ENCODE results near the gene FCHSD2. TPM values are rescaled to one million over a fixed set of nuclear protein-coding genes. Genes with fewer than 3 reads are reported as not detected.

The FCHSD2 gene
- polyA plus RNA-seq (2013, experiment 1 of 2; ENCODE audit: insufficient read length): 18.4 TPM
- polyA plus RNA-seq (2013, experiment 2 of 2; ENCODE audit: insufficient read length): 35.6 TPM

GRCh38 chr11:73142128-73142377, at the start of gene FCHSD2:
Gene FCHSD2 (minus strand): TSS chr11:73142318. CDS start chr11:73141877, 441 bp downstream.
- DNase-seq: no peak

DNA sequence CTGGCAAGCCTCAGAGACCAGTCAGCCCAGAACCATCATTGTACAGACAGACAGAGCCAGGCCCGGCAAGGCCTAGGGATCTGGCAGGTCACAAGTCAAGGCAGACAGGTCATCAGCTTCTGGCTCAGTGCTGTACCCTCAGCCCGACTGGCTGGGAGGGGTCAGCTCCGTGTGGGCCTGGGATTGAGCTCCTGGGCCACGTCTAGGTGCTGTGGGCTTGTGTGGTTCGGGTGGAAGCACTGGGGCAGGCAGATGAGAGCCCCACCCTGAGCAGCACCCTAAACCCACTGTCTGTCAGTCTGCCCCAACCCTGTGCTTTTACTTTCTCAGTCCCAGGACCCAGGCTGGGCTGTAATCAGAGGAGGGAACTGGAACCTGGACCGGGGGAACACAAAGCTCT, 49.0 kb upstream of the FCHSD2 start:
- no peak for DNase-seq

DNA sequence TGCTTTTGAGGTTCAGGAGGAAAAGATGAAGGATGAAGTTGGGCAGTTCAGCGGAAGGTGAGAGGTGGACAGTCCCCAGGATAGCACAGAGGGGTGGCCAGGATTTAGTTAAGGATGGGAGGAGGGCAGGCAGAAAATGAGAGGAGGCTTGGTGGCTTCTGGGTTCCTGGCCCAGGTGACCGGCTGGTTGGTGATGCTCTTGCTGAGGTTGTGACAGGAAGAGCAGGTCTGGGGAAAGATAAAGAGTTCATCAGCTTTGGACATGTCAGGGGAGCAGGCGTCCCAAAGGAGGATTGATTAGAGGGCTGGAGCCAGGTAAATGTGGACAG, 48.4 kb upstream of the FCHSD2 start:
- no peak for DNase-seq

DNA sequence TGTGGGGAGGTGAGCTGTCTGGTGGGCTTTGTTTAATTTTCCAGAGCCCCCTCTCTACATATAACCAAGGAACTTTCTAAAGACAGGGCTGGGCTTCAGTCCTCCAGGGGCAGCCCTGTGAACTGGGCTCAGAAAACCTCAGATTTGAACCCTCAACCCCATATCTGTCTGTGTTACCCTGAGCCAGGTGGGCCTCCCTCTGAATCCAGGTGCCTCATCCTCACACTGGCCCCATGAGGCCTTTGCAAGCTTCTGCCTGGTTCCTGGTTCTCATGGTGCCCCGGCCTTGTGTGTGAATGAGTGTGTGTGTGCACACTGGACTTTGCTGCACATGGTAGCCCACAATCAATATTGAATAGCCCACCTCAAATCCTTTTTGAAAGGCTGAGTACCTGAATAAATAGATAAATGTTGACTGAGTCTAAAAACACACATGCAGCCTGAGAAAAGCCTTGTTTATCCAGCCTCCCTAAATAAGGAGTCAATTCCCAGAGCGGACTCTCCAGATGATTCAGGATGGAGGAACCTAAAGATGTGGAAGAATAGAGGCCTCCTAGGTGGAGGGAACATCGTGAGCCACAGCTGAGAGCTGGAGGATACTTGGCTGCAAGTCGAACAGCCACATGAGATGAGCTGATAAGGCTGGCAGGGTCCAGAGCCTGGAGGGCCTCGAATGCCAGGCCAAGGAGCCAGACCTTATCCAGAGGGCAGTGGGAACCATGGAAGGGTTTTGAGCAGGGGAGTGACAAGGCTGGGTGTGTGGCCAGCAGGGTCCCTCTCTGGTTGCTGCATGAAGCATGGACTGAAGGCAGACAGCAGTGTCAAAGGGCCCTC, 47.8 kb upstream of the FCHSD2 start:
- no peak for DNase-seq

- DNase-seq: no peak
Measured at GRCh38 chr11:73189315-73189714, 47.2 kb upstream of the FCHSD2 start.

GRCh38 chr11:73188301-73188700, 46.2 kb upstream of the FCHSD2 start:
- no peak for DNase-seq

DNA sequence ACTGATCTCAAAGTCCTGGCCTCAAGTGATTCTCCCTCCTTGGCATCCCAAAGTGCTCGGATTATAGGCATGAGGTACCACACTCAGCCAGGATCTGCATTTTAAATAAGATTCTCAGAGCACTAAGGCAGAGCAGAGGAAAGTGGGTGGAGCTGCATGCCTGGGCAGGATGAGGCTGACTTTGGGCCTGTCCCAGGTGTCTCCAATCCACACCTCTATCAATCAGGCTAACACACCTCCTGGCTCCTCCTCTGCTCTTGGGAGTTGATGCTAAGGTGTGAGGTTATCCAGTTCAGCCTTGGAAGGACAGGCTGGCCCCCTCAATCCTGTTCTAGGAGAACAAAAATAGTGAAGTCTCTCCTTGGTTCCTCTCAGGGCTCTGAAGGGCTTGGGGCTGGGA, 45.7 kb upstream of the FCHSD2 start:
- no peak for DNase-seq

DNA sequence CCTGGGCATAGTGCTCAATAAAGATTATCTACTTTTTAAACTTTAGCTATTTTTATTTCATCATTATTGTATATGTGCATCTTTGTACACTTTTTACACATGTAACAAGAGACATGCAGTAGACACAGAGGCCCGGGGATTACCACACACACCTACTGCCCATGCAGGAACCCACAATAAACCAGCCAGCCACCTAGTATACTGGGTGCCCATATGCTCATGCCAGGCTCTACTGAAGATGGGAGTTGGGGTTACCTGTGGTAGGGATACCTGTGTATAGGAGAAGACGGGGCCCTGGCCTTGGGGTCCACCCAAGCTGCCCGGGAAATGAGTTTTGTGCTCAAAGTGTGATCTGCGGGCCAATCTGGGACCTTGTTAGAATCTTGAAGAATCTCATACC, 44.8 kb upstream of the FCHSD2 start:
- DNase-seq: no peak

DNA sequence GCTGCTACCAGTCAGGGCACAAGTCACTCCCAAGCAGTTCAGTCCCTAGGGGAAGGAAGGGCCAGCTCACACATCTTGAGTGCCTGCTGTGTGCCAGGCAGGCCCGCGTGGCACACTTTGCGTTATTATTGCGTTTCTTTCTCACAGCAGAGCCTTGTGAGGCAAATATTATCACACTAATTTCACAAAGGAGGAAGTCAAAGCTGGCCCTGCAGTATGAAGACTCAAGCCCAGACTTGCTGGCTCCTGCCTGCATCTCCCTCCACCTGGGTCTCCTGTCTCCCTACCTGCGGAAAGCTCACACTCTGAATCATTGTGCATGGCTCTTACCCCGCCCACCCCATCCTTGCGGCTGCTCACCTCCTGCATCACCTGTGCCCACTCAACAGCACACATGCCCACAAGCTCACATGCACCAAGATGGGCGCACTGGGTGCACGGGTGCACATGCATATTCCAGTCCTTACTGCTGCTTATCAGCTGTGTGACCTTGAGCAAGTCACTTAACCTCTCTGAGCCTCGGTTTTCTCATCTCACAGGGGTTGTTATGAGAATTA, 44.3 kb upstream of the FCHSD2 start:
- DNase-seq: no peak

DNA sequence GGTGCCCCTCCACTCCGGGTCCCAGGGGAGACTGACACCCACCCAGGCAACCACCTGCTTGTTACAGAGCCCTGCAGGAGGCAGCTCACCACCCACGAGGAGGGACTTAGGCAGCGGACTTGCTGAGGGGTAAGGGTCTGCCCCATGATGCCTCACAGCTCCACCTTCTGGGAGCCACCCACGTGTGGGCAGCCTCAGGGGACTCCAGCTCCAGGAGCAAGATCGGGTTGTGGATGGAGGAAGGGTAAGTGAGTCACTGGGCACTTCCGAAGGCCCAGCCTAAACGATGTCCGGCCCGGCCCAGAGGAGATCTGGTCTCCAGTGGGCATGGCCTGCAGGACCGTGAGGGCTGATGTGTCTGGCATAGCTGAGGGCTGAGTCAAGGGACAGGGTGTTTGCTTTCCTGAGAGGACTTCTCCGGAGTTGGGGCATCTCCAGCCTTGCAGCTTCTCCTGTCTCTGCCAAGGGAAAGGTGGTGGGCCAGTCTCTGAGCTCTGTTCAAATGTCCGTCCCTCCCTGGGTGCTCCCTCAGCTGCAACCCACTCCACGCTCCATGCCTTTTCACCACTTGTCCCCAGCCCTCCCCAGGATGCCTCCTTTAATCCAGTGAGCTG, 43.7 kb upstream of the FCHSD2 start:
- peak; percentile 89 for DNase-seq

- peak; percentile 71 for DNase-seq
Measured at GRCh38 chr11:73184953-73185671, 43.0 kb upstream of the FCHSD2 start.

GRCh38 chr11:73182824-73183321, 40.8 kb upstream of the FCHSD2 start:
- no peak for DNase-seq

- no peak for DNase-seq
Measured at GRCh38 chr11:73178681-73179080, 36.6 kb upstream of the FCHSD2 start.

- DNase-seq: peak; percentile 82
Measured at GRCh38 chr11:73177778-73178539, 35.8 kb upstream of the FCHSD2 start.

- DNase-seq: no peak
Measured at GRCh38 chr11:73177380-73177777, 35.3 kb upstream of the FCHSD2 start.

DNA sequence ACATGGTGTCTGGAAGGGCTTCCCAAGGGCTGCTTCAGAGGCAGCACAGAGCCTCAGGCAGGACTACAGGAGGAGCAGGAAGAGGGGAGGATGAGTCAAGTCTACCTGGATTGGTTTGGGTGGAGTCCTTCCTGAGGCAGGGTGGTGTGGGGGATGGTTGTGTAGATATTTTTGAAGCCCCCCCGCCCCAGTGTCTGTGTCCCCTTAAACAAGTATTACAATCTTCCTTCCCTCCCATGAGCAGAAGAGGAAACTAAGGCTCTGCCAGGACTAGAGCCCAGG, 34.7 kb upstream of the FCHSD2 start:
- DNase-seq: no peak

- DNase-seq: no peak
Measured at GRCh38 chr11:73176145-73176873, 34.2 kb upstream of the FCHSD2 start.

DNA sequence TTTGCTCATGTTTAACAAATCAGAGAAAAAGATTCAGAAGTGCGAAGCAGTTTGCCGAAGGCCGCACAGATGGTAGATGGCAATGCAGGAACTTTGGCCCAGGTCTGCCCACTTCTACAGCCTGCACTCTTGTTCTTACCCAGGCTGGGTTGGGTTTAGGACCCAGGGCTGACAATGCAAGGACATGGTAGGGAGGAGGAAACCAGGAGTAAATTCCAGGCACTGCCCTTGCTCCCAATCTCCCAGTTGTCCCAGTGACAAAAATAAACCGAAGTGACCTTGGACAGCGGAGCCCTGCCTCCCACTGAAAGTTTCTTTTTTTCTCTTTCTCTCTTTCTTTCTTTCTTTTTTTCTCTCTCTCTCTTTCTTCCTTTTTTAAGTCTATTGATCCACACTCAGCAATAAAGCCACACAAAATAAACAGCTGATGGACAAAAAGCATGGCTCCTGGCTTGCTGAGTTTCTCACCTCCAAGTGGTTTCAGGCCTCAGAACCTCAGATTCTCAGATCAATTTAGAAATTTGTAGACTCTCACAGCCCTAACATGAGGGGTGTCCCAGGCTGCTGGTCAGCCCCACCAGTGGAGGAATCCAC, 33.5 kb upstream of the FCHSD2 start:
- no peak for DNase-seq

GRCh38 chr11:73174495-73174791, 32.3 kb upstream of the FCHSD2 start:
- no peak for DNase-seq

GRCh38 chr11:73173755-73174494, 31.8 kb upstream of the FCHSD2 start:
- DNase-seq: no peak

DNA sequence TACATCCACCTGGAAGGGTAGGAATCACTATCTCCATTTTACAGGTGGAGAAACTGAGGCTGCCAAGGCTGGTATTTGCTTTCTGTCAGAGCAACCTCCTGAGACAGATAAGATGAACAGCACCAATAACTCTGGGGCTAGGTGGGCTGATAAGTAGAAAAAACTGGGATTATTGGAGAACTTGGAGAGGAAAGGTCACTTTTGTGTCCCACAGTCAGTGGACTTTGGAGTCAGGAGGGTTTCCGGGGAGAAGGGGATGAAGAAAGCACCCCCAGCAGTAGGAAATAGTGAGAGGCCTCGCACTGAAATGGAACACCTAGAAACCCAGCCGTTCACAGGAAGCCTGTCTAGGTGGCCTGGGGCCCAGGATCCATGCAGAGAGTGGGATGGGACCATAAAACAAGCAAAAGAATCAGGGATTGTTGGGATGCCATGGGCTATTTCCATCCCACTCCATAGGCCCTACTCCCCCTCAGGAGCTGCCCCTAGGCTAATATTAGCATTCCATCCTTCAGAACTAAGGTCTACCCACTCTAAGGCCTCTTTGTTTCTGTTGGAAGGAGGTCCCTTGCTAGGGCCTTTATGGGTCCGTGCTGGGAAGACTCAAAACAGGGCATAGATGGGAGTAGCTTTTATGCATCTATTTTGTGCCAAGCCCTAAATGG, 31.0 kb upstream of the FCHSD2 start:
- DNase-seq: no peak
